ENCODE measurements around the gene ZNF407.

ZNF407 gene

GRCh38 chr18:75109819-75110218 lies 512.1 kb downstream of the ZNF407 start:
- DNase-seq: no peak

- no peak for DNase-seq
Observed at GRCh38 chr18:75110311-75110710, 512.6 kb downstream of the ZNF407 start.

GRCh38 chr18:75110846-75111415 lies 513.3 kb downstream of the ZNF407 start:
- DNase-seq: no peak

GRCh38 chr18:75111760-75112159 lies 514.1 kb downstream of the ZNF407 start:
- no peak for DNase-seq

DNA sequence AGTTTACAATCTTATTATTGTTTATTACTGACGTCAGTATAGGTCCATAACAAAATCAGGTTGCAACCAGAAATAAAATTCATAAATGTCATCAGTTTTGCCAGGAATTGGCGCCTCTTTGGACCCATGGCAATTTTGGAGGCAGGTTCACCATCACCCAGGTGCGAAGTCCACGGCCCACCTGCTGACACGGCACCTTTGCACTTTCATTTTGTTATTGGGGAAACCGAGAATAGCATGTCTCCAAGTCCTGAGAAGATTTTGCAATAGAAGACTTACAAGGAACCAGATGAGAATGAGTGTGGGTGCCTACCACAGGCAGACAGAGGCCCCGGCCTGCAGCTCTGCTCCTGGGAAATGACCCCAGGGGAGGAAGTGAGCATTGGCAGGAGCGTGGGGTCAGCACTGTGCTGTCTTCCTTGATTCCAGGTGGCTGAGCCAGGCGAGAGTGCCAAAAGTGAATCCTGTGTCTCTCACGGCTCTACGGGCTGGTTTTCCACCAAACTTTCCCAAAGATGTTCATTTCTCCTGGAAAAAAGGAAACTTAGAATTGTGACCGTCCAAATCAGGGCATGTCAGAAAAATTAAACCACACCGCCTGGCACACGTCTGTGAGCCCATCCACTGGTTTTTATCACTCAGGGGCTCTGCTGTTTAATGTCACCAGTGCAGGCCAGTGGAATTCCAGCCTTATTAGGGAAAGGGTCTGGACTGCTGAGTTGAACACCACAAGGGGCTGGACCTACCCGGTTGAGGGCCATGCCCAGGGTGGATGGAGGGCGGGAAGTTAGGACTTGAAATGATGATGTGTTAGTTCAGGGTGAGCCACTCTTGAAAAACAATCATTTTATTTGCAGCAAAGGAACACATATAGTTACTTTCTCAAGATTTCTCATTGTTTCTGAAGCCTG lies 514.8 kb downstream of the ZNF407 start:
- DNase-seq: no peak

- DNase-seq: no peak
Observed at GRCh38 chr18:75113455-75113854, 515.8 kb downstream of the ZNF407 start.

DNA sequence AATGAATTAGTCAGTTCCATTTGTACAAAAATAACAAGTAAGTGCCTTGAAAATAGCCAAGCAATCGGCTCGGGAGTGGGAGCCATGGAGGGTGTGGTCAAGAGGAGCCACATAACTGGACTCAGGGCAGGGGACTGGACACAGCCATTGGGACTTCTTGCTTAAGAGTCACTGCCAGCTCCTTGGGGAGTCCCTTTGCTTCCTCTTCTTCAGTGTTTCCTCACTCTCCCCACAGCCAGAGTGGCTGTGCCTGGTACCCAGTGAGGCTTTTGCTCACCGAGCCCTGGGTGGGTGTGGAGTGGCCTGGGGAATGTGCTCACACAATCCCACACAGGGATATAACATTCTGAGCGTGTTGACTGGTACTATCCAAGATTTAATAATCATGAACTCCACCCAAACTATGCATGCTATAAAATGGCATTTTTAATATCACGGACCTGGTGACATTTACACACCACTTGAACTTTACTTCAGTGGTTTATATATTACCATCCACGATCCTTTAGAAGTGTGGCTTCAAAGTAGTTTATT lies 516.6 kb downstream of the ZNF407 start:
- no peak for DNase-seq

All from NCI-H2171 treated with DMSO at 0.1 percent for 48 hours (cell line).